Endothelial cell of umbilical vein (primary cell): Measurements from ENCODE around the gene ARFRP1. TPM values are rescaled to one million over a fixed set of nuclear protein-coding genes. Genes with fewer than 3 reads are reported as not detected.

Experiments
- BruUV-seq: library from RNA; stranded (reverse); fragments of 400-500 nt; replicated peaks from 2 replicates; lab custom pipeline; 2021; lab: Mats Ljungman, UMichigan
- CTCF ChIA-PET: fragments of 300-600, 350-600 bp; sonication (Branson Sonifier 250); formaldehyde crosslinking; loops from one replicate; lab custom pipeline; 2021; ENCODE audit warnings: antibody characterized with exemption, inconsistent platforms; lab: Charles Lee
- POLR2A ChIA-PET: fragments of 300-600, 350-600 bp; sonication (Branson Sonifier 250); formaldehyde crosslinking; loops from one replicate; lab custom pipeline; 2021; ENCODE audit warnings: antibody characterized with exemption, inconsistent platforms; lab: Charles Lee
- DNase-seq: peaks from one replicate; pipeline ENCODE4 v3.0.0-alpha.2; 2011; ENCODE audit warnings: low read depth, low spot score
- FAIRE-seq: peaks from 2 replicates; lab custom pipeline; 2011; peaks lifted over from hg19 to GRCh38; lab: Jason Lieb, UNC
- H2AFZ ChIP-seq: 2 replicates; pipeline ENCODE4 v1.6.0; 2012; ENCODE audit warnings: low read depth, low read length, control low read depth, inconsistent platforms
- H3K27ac ChIP-seq: 2 replicates; pipeline ENCODE4 v1.5.1; 2011; ENCODE audit warnings: low read depth, mild to moderate bottlenecking, control low read depth, low read length, moderate library complexity; ENCODE audit not compliant: insufficient read depth
- H3K27me3 ChIP-seq, 2 experiments: 2 replicates each; pipeline versions ENCODE4 v1.6.0 to v1.6.1; 2011; ENCODE audit warnings: low read length in 2 of 2, mixed read lengths in 1 of 2; ENCODE audit not compliant: control insufficient read depth in 2 of 2, insufficient read depth in 2 of 2
- H3K36me3 ChIP-seq, 2 experiments: 2 replicates in 1 of 2; 3 replicates in 1 of 2; pipeline ENCODE4 v1.5.1; 2011; ENCODE audit warnings: low read length in 2 of 2, mild to moderate bottlenecking in 1 of 2, moderate library complexity in 1 of 2; ENCODE audit not compliant: control insufficient read depth in 2 of 2, insufficient read depth in 2 of 2; ENCODE audit errors: extremely low read depth in 1 of 2
- H3K4me1 ChIP-seq: 3 replicates; pipeline ENCODE4 v1.5.1; 2011; ENCODE audit warnings: mild to moderate bottlenecking, low read length; ENCODE audit not compliant: control insufficient read depth, insufficient read depth; ENCODE audit errors: extremely low read depth
- H3K4me2 ChIP-seq: 2 replicates; pipeline ENCODE4 v1.6.1; 2011; ENCODE audit warnings: low read length, control low read depth, mixed read lengths; ENCODE audit not compliant: insufficient read depth
- H3K4me3 ChIP-seq, 3 experiments: fragments of 200-600 bp in 1 of 3; sonication (generic), shearing (Covaris generic) in 1 of 3; replicated peaks in 1 of 3; 2 replicates each; pipeline ENCODE4 v1.5.1; 2011 to 2016; ENCODE audit warnings: control low read depth in 3 of 3, low read length in 3 of 3, mild to moderate bottlenecking in 2 of 3, inconsistent platforms in 1 of 3, low read depth in 1 of 3, moderate library complexity in 1 of 3; ENCODE audit not compliant: insufficient read depth in 1 of 3
- H3K79me2 ChIP-seq: 2 replicates; pipeline ENCODE4 v1.6.0; 2012; ENCODE audit warnings: low read length, inconsistent platforms; ENCODE audit not compliant: control insufficient read depth, insufficient read depth
- H3K9ac ChIP-seq: replicated peaks from 2 replicates; pipeline ENCODE3; 2011; ENCODE audit warnings: low read length, control low read depth; ENCODE audit not compliant: insufficient read depth; ENCODE audit errors: extremely low read depth
- H3K9me1 ChIP-seq: replicated peaks from 3 replicates; pipeline ENCODE4 v1.6.0; 2011; ENCODE audit warnings: mild to moderate bottlenecking, low read length; ENCODE audit not compliant: control insufficient read depth, insufficient read depth; ENCODE audit errors: extremely low read depth
- H3K9me3 ChIP-seq: replicated peaks from 2 replicates; pipeline ENCODE4 v1.5.1; 2012; ENCODE audit warnings: low read length, inconsistent platforms; ENCODE audit not compliant: control insufficient read depth, insufficient read depth
- H4K20me1 ChIP-seq: replicated peaks from 2 replicates; pipeline ENCODE3; 2011; ENCODE audit warnings: mild to moderate bottlenecking, low read length; ENCODE audit not compliant: control insufficient read depth, insufficient read depth; ENCODE audit errors: extremely low read depth
- EZH2 ChIP-seq: IDR thresholded peaks from 2 replicates; pipeline ENCODE4 v1.6.1; 2012; ENCODE audit warnings: borderline replicate concordance, low read depth, mild to moderate bottlenecking, moderate library complexity, low read length, inconsistent platforms; ENCODE audit not compliant: severe bottlenecking
- FOS ChIP-seq: IDR thresholded peaks from 2 replicates; pipeline ENCODE4 v1.6.1; 2011; ENCODE audit warnings: mild to moderate bottlenecking, low read length, moderate library complexity, borderline replicate concordance; ENCODE audit not compliant: insufficient read depth
- GATA2 ChIP-seq: IDR thresholded peaks from 2 replicates; pipeline ENCODE4 v1.7.0; 2011; ENCODE audit warnings: low read depth, mild to moderate bottlenecking, moderate library complexity, mixed read lengths, low read length; ENCODE audit not compliant: insufficient read length, insufficient read depth
- JUN ChIP-seq: IDR thresholded peaks from 2 replicates; pipeline ENCODE4 v1.6.1; 2011; ENCODE audit warnings: borderline replicate concordance, low read depth; ENCODE audit not compliant: insufficient read length, insufficient read depth
- MYC ChIP-seq: IDR thresholded peaks from one replicate; pipeline ENCODE4 v1.6.1; 2011; ENCODE audit warnings: mild to moderate bottlenecking, low read depth, low read length
- POLR2A ChIP-seq: IDR thresholded peaks from 2 replicates; pipeline ENCODE4 v1.6.1; 2012; ENCODE audit warnings: low read depth, mild to moderate bottlenecking, control low read depth, low read length
- POLR2AphosphoS5 ChIP-seq: IDR thresholded peaks from 2 replicates; pipeline ENCODE4 v1.6.1; 2012; ENCODE audit warnings: low read depth, mild to moderate bottlenecking, control low read depth, low read length, moderate library complexity; ENCODE audit not compliant: insufficient read depth
- dilution Hi-C: fragments of 300-500 bp; cut with MboI; formaldehyde crosslinking; loops from one replicate; pipeline ENCODE4 v1.15.0; 2019; ENCODE audit warnings: low sequenced_read_pairs; ENCODE audit not compliant: extremely low pct_ligation_motif_present
- intact Hi-C: fragments of 100-400 bp; cut with micrococcal nuclease; formaldehyde crosslinking; loops from one replicate; pipeline ENCODE4 v1.10.0; 2022
- polyA plus RNA-seq, 4 experiments: library from polyadenylated mRNA; depleted of rRNA in 3 of 4; stranded (reverse) in 3 of 4; unstranded in 1 of 4; fragments of >200 nt; gene quantifications; 2 replicates each; pipeline versions ENCODE4 v1.2.1 to v1.2.3, GENCODE V29; 2011 to 2012; ENCODE audit warnings: missing spikeins in 1 of 4
- total RNA-seq: library from RNA; stranded (reverse); gene quantifications from 2 replicates; pipeline ENCODE4 v1.2.3, GENCODE V29; 2021
- TF ChIP-seq, protein P1 (sequence below): IDR thresholded peaks from 2 replicates; pipeline ENCODE4 v1.6.1; 2011; ENCODE audit not compliant: insufficient read depth, insufficient read length
- TF ChIP-seq, protein P2 (sequence below), 2 donors: IDR thresholded peaks; 1 replicate in 1 of 2; 2 replicates in 1 of 2; pipeline ENCODE4 v1.5.1; 2011; ENCODE audit warnings: low read length in 2 of 2, mild to moderate bottlenecking in 2 of 2, moderate library complexity in 2 of 2, control low read depth in 1 of 2, inconsistent platforms in 1 of 2, low read depth in 1 of 2; ENCODE audit not compliant: insufficient read depth in 1 of 2; ENCODE audit errors: extremely low read depth in 1 of 2

The ARFRP1 gene
- total and polyA plus RNA-seq, 2 donors (not counting 3 experiments of a cell fraction or from before 2014, with no cell fraction given), result 48.7 to 51.6 TPM

DNA sequence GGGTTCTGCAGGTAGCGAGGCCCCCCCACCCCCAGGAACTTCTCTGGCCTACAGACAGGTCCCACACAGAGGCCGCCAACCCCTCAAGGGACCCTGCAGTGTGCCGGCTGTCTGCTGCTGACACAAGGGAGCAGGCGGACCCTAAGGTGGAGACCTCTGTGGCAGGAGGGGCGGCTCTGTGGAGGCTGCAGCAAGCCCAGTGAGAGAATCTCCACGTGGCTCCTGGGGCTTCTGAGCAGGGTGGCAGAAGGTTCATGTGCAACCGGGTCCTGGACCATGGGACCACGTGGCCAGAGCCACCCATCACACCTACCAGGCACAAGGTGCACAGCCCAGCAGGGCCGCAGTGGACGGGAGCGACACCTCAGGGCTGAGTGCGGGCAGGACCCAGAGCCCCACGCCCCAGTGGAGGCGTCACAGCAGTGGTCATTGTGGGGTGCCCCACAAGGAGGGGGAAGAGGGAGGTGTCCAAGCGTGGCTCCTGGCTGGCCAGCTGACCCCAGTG is 4.3 kb downstream of the ARFRP1 start:
- TF ChIP-seq, protein P1, sequence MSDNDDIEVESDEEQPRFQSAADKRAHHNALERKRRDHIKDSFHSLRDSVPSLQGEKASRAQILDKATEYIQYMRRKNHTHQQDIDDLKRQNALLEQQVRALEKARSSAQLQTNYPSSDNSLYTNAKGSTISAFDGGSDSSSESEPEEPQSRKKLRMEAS, result no peak
- TF ChIP-seq JUN (no peak), MYC (no peak), POLR2A (no peak), FOS (no peak), EZH2 (no peak), POLR2AphosphoS5 (no peak), GATA2 (no peak)
- TF ChIP-seq, protein P2, sequence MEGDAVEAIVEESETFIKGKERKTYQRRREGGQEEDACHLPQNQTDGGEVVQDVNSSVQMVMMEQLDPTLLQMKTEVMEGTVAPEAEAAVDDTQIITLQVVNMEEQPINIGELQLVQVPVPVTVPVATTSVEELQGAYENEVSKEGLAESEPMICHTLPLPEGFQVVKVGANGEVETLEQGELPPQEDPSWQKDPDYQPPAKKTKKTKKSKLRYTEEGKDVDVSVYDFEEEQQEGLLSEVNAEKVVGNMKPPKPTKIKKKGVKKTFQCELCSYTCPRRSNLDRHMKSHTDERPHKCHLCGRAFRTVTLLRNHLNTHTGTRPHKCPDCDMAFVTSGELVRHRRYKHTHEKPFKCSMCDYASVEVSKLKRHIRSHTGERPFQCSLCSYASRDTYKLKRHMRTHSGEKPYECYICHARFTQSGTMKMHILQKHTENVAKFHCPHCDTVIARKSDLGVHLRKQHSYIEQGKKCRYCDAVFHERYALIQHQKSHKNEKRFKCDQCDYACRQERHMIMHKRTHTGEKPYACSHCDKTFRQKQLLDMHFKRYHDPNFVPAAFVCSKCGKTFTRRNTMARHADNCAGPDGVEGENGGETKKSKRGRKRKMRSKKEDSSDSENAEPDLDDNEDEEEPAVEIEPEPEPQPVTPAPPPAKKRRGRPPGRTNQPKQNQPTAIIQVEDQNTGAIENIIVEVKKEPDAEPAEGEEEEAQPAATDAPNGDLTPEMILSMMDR (IDR thresholded peaks at IDR 0.05; ENCODE audit: extremely low read depth in 1 of 2, insufficient read depth in 1 of 2, low read depth in 1 of 2, low read length in 2 of 2), result no peak
- intact Hi-C loops (no loop called here), dilution Hi-C loops (no loop called here)
- H3K9me3 ChIP-seq, result no peaks in the 10 kb centered on the region
- peaks cover 18% of the 10 kb centered on the region for H3K4me1 ChIP-seq
- ChIA-PET POLR2A (no interaction called here), CTCF (no interaction called here)
- no peaks in the 10 kb centered on the region for H3K27me3 ChIP-seq
- peaks cover 25% of the 10 kb centered on the region for H3K79me2 ChIP-seq
- no peak overlapping the region for H3K4me2 ChIP-seq
- no peak for FAIRE-seq
- no peak for DNase-seq
- no peak overlapping the region for H3K4me3 ChIP-seq
- H3K9me1 ChIP-seq, result no peaks in the 10 kb centered on the region
- no peak overlapping the region for H3K27ac ChIP-seq
- no peaks in the 10 kb centered on the region for H4K20me1 ChIP-seq
- no peak overlapping the region for H2AFZ ChIP-seq
- H3K9ac ChIP-seq, result no peak overlapping the region
- BruUV-seq, result no TSS peak
- H3K36me3 ChIP-seq, result peaks cover 8 to 17% of the 10 kb centered on the region in 2 experiments
